C4-2B (cell line): ENCODE results near the gene CD247.

Source experiments
- CTCF ChIP-seq: fragments of 450-650 bp; conservative IDR thresholded peaks from 2 replicates; pipeline ENCODE4 v1.5.1; 2017; ENCODE audit warnings: mild to moderate bottlenecking
- ZFX ChIP-seq: fragments of 450-650 bp; IDR thresholded peaks from 2 replicates; pipeline ENCODE4 v1.6.1; 2017

GRCh38 chr1:167412920-167413319, 105.4 kb downstream of the CD247 start:
- TF ChIP-seq CTCF (no peak), ZFX (no peak)
